ENCODE measurements around the gene STARD13. TPM values are rescaled to one million over a fixed set of nuclear protein-coding genes. Genes with fewer than 3 reads are reported as not detected.

The STARD13 gene
- total and polyA plus RNA-seq, 4 donors = 2.7 to 15.3 (median 5.7) TPM

DNA sequence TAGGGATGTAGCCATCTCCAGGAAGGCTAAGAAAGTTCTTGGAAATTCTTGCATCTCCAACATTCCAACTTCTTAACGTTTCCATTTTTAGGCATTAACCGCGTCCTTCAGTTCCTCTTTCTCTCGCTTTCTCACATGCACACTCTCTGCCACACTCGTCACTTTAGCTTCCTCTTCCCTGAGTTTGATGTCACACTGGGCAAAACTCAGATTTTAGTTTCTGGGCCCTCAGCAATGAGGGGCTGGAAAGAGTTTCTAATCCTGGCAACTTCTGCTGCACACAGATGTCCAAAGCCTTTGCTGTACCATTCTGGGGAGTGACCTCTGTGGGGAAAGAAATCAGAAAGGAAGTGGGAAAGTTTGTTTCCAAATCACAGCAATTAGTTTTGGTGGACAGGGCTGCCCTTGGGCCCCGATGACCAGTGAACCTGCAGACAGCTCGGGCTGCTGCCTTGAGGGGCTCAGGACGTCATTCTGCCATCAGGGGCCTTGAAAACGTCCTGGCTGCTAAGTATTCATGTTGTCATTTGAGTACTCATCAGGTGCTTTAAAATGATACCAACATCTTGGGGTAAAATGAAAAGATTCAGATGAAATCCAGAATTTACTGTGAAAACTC is 180.1 kb downstream of the STARD13 start:
- no peak for TF ChIP-seq HNF4A (conservative IDR thresholded peaks at IDR 0.05)
- TF ChIP-seq RXRA (IDR thresholded peaks at IDR 0.05) = no peak
- no peak for TF ChIP-seq FOXA2 (IDR thresholded peaks at IDR 0.05)
- no peak for TF ChIP-seq JUND (IDR thresholded peaks at IDR 0.05)
- no peak for TF ChIP-seq YY1 (IDR thresholded peaks at IDR 0.05)
- TF ChIP-seq, protein P1, sequence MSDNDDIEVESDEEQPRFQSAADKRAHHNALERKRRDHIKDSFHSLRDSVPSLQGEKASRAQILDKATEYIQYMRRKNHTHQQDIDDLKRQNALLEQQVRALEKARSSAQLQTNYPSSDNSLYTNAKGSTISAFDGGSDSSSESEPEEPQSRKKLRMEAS (IDR thresholded peaks at IDR 0.05) = no peak
- TF ChIP-seq EGR1 (IDR thresholded peaks at IDR 0.05; ENCODE audit: low read depth in 2 of 2) = no peak
- no peak for TF ChIP-seq FOXA1 (IDR thresholded peaks at IDR 0.05)
- TF ChIP-seq, protein P2, sequence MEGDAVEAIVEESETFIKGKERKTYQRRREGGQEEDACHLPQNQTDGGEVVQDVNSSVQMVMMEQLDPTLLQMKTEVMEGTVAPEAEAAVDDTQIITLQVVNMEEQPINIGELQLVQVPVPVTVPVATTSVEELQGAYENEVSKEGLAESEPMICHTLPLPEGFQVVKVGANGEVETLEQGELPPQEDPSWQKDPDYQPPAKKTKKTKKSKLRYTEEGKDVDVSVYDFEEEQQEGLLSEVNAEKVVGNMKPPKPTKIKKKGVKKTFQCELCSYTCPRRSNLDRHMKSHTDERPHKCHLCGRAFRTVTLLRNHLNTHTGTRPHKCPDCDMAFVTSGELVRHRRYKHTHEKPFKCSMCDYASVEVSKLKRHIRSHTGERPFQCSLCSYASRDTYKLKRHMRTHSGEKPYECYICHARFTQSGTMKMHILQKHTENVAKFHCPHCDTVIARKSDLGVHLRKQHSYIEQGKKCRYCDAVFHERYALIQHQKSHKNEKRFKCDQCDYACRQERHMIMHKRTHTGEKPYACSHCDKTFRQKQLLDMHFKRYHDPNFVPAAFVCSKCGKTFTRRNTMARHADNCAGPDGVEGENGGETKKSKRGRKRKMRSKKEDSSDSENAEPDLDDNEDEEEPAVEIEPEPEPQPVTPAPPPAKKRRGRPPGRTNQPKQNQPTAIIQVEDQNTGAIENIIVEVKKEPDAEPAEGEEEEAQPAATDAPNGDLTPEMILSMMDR (IDR thresholded peaks at IDR 0.05; ENCODE audit: low read depth, low read length, missing input control) = no peak
- TF ChIP-seq, protein P3, sequence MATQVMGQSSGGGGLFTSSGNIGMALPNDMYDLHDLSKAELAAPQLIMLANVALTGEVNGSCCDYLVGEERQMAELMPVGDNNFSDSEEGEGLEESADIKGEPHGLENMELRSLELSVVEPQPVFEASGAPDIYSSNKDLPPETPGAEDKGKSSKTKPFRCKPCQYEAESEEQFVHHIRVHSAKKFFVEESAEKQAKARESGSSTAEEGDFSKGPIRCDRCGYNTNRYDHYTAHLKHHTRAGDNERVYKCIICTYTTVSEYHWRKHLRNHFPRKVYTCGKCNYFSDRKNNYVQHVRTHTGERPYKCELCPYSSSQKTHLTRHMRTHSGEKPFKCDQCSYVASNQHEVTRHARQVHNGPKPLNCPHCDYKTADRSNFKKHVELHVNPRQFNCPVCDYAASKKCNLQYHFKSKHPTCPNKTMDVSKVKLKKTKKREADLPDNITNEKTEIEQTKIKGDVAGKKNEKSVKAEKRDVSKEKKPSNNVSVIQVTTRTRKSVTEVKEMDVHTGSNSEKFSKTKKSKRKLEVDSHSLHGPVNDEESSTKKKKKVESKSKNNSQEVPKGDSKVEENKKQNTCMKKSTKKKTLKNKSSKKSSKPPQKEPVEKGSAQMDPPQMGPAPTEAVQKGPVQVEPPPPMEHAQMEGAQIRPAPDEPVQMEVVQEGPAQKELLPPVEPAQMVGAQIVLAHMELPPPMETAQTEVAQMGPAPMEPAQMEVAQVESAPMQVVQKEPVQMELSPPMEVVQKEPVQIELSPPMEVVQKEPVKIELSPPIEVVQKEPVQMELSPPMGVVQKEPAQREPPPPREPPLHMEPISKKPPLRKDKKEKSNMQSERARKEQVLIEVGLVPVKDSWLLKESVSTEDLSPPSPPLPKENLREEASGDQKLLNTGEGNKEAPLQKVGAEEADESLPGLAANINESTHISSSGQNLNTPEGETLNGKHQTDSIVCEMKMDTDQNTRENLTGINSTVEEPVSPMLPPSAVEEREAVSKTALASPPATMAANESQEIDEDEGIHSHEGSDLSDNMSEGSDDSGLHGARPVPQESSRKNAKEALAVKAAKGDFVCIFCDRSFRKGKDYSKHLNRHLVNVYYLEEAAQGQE (IDR thresholded peaks at IDR 0.05) = no peak
- TF ChIP-seq NR2F2 (IDR thresholded peaks at IDR 0.05) = no peak
- no peak for TF ChIP-seq HNF4G (IDR thresholded peaks at IDR 0.05)
- Histone ChIP-seq H3K4me1 (ENCODE audit: control insufficient read depth in 4 of 4, insufficient read depth in 4 of 4, low read length in 3 of 4) (no peaks in the 10 kb centered on the region), H3K9me3 (ENCODE audit: control insufficient read depth in 4 of 4, low read length in 3 of 4) (no peaks in the 10 kb centered on the region), H3K27me3 (ENCODE audit: control insufficient read depth in 4 of 4, insufficient read depth in 4 of 4, low read length in 3 of 4) (no peaks in the 10 kb centered on the region), H3K27ac (ENCODE audit: low read depth in 1 of 2, low read length in 2 of 2) (no peak overlapping the region), H3K4me3 (ENCODE audit: low read depth in 1 of 3, low read length in 3 of 3) (no peak overlapping the region), H3K9ac (ENCODE audit: low read depth in 1 of 2, low read length in 2 of 2) (no peak overlapping the region), H3K36me3 (ENCODE audit: control insufficient read depth in 4 of 4, insufficient read depth in 3 of 4, low read depth in 1 of 4, low read length in 3 of 4) (peaks cover 0 to 43% (median 35%) of the 10 kb centered on the region in 4 donors)
- DNase-seq (ENCODE audit: low spot score) = no peak
- 78% methylated on average over 9 of the region's 9 CpGs for WGBS

DNA sequence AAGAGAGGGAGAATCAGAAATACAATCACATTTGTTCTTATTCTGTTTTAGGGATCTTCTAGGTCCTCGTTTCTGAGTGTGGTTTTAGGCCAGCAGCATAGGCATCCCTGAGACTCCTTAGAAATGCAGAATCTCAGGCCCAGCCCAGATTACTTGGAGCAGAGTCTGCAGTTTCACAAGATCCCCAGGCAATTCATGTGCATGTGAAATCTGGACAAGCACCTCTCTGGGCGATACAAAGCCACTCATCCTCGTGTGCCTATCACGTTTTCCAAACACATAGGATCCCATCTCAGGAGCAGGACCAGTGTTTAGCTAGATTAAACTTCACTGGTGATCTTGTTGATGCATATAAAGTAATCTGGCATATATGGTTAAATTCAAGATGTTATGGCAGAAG is 182.1 kb downstream of the STARD13 start:
- Histone ChIP-seq H3K4me1 (ENCODE audit: control insufficient read depth in 4 of 4, insufficient read depth in 4 of 4, low read length in 3 of 4) (no peaks in the 10 kb centered on the region), H3K4me3 (ENCODE audit: low read depth in 1 of 3, low read length in 3 of 3) (no peak overlapping the region), H3K36me3 (ENCODE audit: control insufficient read depth in 4 of 4, insufficient read depth in 3 of 4, low read depth in 1 of 4, low read length in 3 of 4) (peaks cover 0 to 31% (median 25%) of the 10 kb centered on the region in 4 donors), H3K27me3 (ENCODE audit: control insufficient read depth in 4 of 4, insufficient read depth in 4 of 4, low read length in 3 of 4) (no peaks in the 10 kb centered on the region), H3K9me3 (ENCODE audit: control insufficient read depth in 4 of 4, low read length in 3 of 4) (no peaks in the 10 kb centered on the region), H3K9ac (ENCODE audit: low read depth in 1 of 2, low read length in 2 of 2) (no peak overlapping the region), H3K27ac (ENCODE audit: low read depth in 1 of 2, low read length in 2 of 2) (no peak overlapping the region)
- WGBS = 92% methylated on average over 4 of the region's 4 CpGs
- DNase-seq (ENCODE audit: low spot score) = no peak
- TF ChIP-seq, protein P4, sequence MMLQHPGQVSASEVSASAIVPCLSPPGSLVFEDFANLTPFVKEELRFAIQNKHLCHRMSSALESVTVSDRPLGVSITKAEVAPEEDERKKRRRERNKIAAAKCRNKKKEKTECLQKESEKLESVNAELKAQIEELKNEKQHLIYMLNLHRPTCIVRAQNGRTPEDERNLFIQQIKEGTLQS (IDR thresholded peaks at IDR 0.05) = no peak
- TF ChIP-seq, protein P5, sequence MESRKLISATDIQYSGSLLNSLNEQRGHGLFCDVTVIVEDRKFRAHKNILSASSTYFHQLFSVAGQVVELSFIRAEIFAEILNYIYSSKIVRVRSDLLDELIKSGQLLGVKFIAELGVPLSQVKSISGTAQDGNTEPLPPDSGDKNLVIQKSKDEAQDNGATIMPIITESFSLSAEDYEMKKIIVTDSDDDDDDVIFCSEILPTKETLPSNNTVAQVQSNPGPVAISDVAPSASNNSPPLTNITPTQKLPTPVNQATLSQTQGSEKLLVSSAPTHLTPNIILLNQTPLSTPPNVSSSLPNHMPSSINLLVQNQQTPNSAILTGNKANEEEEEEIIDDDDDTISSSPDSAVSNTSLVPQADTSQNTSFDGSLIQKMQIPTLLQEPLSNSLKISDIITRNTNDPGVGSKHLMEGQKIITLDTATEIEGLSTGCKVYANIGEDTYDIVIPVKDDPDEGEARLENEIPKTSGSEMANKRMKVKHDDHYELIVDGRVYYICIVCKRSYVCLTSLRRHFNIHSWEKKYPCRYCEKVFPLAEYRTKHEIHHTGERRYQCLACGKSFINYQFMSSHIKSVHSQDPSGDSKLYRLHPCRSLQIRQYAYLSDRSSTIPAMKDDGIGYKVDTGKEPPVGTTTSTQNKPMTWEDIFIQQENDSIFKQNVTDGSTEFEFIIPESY (IDR thresholded peaks at IDR 0.05) = no peak
- TF ChIP-seq, protein P2 (IDR thresholded peaks at IDR 0.05; ENCODE audit: low read depth, low read length, missing input control) = no peak
- TF ChIP-seq JUND (IDR thresholded peaks at IDR 0.05) = no peak
- TF ChIP-seq, protein P1 (IDR thresholded peaks at IDR 0.05) = no peak
- TF ChIP-seq, protein P3 (IDR thresholded peaks at IDR 0.05) = no peak
- no peak for TF ChIP-seq HNF4G (IDR thresholded peaks at IDR 0.05)
- no peak for TF ChIP-seq RXRA (IDR thresholded peaks at IDR 0.05)
- TF ChIP-seq SP1 (IDR thresholded peaks at IDR 0.05) = no peak
- no peak for TF ChIP-seq YY1 (IDR thresholded peaks at IDR 0.05)
- TF ChIP-seq HNF4A (conservative IDR thresholded peaks at IDR 0.05) = no peak
- no peak for TF ChIP-seq GABPA (IDR thresholded peaks at IDR 0.05 in 1 of 2, conservative IDR thresholded peaks at IDR 0.05 in 1 of 2)
- no peak for TF ChIP-seq EGR1 (IDR thresholded peaks at IDR 0.05; ENCODE audit: low read depth in 2 of 2)
- no peak for TF ChIP-seq FOXA2 (IDR thresholded peaks at IDR 0.05)
- no peak for TF ChIP-seq FOXA1 (IDR thresholded peaks at IDR 0.05)

Measured in liver (tissue), 9 donors.